Measurements from ENCODE around the gene LMLN.

DNA sequence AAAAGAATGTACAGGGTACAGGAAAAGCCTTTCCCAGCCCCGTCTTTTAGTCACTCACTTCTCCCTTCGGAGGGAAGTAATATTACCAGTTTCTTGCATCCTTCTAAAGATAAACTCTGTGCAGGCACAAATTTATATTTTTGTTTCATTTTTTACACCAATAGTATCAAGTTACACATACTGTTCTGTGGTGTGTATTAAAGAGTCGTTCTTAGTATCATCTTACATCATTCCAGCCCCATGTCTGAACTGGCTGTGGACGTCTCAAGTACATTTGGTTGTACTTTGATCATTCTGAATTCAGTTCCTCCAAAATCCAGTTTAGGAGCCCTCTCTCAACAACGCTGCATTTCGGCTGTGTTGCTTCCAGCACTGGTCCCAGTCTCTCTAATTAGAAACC lies 68.7 kb downstream of the LMLN start:
- TF ChIP-seq CTCF (IDR thresholded peaks at IDR 0.05; ENCODE audit: low read depth, low read length) (no peak), EZH2phosphoT487 (IDR thresholded peaks at IDR 0.05; ENCODE audit: low read depth) (no peak)

Measured in OCI-LY3 (cell line).